ENCODE measurements around the gene GPR18.
"Not testable (repeated sequence)": the region's sequence is repeated elsewhere in the genome, so short reads cannot be mapped to it uniquely, and the experiment has no call there.

The GPR18 gene

GRCh38 chr13:99237981-99238662, 20.1 kb downstream of the GPR18 start:
- Histone ChIP-seq H3K9me3 (ENCODE audit: severe bottlenecking) (no peaks in the 10 kb centered on the region), H3K27ac (no peak overlapping the region), H3K36me3 (peaks cover 24% of the 10 kb centered on the region), H3K4me3 (ENCODE audit: low read depth, low read length) (no peak overlapping the region), H3K27me3 (ENCODE audit: insufficient read depth, low read depth, severe bottlenecking) (no peaks in the 10 kb centered on the region)
- TF ChIP-seq, protein P1, sequence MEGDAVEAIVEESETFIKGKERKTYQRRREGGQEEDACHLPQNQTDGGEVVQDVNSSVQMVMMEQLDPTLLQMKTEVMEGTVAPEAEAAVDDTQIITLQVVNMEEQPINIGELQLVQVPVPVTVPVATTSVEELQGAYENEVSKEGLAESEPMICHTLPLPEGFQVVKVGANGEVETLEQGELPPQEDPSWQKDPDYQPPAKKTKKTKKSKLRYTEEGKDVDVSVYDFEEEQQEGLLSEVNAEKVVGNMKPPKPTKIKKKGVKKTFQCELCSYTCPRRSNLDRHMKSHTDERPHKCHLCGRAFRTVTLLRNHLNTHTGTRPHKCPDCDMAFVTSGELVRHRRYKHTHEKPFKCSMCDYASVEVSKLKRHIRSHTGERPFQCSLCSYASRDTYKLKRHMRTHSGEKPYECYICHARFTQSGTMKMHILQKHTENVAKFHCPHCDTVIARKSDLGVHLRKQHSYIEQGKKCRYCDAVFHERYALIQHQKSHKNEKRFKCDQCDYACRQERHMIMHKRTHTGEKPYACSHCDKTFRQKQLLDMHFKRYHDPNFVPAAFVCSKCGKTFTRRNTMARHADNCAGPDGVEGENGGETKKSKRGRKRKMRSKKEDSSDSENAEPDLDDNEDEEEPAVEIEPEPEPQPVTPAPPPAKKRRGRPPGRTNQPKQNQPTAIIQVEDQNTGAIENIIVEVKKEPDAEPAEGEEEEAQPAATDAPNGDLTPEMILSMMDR (IDR thresholded peaks at IDR 0.05; ENCODE audit: low read depth, low read length): no peak
- DNase-seq: no peak

DNA sequence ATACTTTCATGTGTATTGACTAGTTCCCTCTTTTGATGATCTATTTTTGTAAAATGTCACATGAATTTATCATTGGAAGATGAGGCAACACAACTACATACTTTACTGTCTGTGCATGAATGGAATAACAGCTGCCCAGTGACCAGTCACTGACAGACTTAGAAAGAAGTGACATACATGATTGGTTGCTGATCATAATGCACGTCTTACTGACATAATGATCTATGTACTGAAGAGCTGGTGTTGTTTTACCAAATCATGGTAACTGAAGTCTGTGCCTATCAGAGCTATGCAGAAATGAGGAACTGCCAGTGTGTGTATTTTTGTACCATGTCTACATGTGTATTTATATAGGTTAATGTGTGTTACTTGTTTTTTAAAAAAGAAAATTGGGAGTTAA, 26.5 kb downstream of the GPR18 start:
- H3K4me3 ChIP-seq (ENCODE audit: low read depth, low read length): no peak overlapping the region
- peaks cover 4% of the 10 kb centered on the region for H3K36me3 ChIP-seq
- no peak for DNase-seq
- H3K9me3 ChIP-seq (ENCODE audit: severe bottlenecking): no peaks in the 10 kb centered on the region
- TF ChIP-seq, protein P1 (IDR thresholded peaks at IDR 0.05; ENCODE audit: low read depth, low read length): no peak
- no peaks in the 10 kb centered on the region for H3K27me3 ChIP-seq (ENCODE audit: insufficient read depth, low read depth, severe bottlenecking)
- H3K27ac ChIP-seq: no peak overlapping the region

DNA sequence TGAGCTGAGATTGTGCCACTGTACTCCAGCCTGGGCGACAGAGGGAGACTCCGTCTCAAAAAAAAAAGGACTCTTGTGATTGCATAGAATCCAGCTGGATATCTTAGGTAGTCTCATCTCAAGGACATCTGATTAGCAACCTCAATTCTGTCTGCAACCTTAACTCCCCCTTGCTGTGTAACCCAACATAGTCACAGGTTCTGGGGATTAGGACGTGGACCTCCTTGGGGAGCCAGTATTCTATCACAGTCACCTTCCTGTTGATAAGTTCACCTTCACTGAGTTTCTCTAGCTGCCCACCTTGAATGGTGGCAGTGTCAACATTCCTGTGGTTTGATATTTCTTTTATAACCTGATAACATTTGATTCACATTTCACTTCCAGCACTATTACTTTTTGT, 27.2 kb downstream of the GPR18 start:
- TF ChIP-seq, protein P1 (IDR thresholded peaks at IDR 0.05; ENCODE audit: low read depth, low read length): no peak
- Histone ChIP-seq H3K27ac (no peak overlapping the region), H3K9me3 (ENCODE audit: severe bottlenecking) (no peaks in the 10 kb centered on the region), H3K36me3 (peaks cover 8% of the 10 kb centered on the region), H3K27me3 (ENCODE audit: insufficient read depth, low read depth, severe bottlenecking) (no peaks in the 10 kb centered on the region), H3K4me3 (ENCODE audit: low read depth, low read length) (no peak overlapping the region)
- no peak for DNase-seq

DNA sequence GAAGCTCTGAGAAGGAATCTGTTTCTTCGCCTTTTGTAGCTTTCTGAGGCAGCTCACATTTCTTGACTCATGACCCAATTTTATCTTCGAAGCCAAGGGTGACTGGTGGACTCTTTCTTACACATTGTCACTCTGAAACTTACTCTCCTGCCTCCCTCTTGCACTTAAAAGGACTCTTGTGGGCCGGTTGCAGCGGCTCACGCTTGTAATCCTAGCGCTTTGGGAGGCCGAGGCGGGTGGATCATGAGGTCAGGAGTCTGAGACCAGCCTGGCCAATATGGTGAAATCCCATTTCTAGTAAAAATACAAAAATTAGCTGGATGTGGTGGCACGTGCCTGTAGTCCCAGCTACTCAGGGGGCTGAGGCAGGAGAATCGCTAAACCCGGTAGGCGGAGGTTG, 27.6 kb downstream of the GPR18 start:
- not testable (repeated sequence) for H3K27me3 ChIP-seq (ENCODE audit: insufficient read depth, low read depth, severe bottlenecking); H3K9me3 ChIP-seq (ENCODE audit: severe bottlenecking); H3K4me3 ChIP-seq (ENCODE audit: low read depth, low read length); H3K27ac ChIP-seq; DNase-seq; H3K36me3 ChIP-seq

GRCh38 chr13:99228737-99229691, 29.2 kb downstream of the GPR18 start:
- Histone ChIP-seq H3K27me3 (ENCODE audit: insufficient read depth, low read depth, severe bottlenecking) (no peaks in the 10 kb centered on the region), H3K4me3 (ENCODE audit: low read depth, low read length) (no peak overlapping the region), H3K27ac (no peak overlapping the region), H3K9me3 (ENCODE audit: severe bottlenecking) (no peaks in the 10 kb centered on the region), H3K36me3 (peaks cover 11% of the 10 kb centered on the region)
- TF ChIP-seq, protein P1 (IDR thresholded peaks at IDR 0.05; ENCODE audit: low read depth, low read length): no peak
- DNase-seq: no peak

- Histone ChIP-seq H3K27ac (no peak overlapping the region), H3K4me3 (ENCODE audit: low read depth, low read length) (no peak overlapping the region), H3K36me3 (peaks cover 11% of the 10 kb centered on the region), H3K27me3 (ENCODE audit: insufficient read depth, low read depth, severe bottlenecking) (no peaks in the 10 kb centered on the region), H3K9me3 (ENCODE audit: severe bottlenecking) (no peaks in the 10 kb centered on the region)
- DNase-seq: no peak
- TF ChIP-seq, protein P1 (IDR thresholded peaks at IDR 0.05; ENCODE audit: low read depth, low read length): no peak
Measured at GRCh38 chr13:99227909-99228688, 30.1 kb downstream of the GPR18 start.
